GM12873 (cell line): ENCODE data around the gene METRNL.
A peak's percentile ranks its signal among the peaks of the same experiment; 100 is the strongest.

ENCODE experiments used
- TF ChIP-seq, protein P1 (sequence below): IDR thresholded peaks from 2 replicates; pipeline ENCODE4 v1.5.1; 2012; ENCODE audit warnings: low read depth, mild to moderate bottlenecking, moderate library complexity, low read length, control low read depth; ENCODE audit not compliant: insufficient read depth; ENCODE audit errors: missing control alignments

METRNL gene

DNA sequence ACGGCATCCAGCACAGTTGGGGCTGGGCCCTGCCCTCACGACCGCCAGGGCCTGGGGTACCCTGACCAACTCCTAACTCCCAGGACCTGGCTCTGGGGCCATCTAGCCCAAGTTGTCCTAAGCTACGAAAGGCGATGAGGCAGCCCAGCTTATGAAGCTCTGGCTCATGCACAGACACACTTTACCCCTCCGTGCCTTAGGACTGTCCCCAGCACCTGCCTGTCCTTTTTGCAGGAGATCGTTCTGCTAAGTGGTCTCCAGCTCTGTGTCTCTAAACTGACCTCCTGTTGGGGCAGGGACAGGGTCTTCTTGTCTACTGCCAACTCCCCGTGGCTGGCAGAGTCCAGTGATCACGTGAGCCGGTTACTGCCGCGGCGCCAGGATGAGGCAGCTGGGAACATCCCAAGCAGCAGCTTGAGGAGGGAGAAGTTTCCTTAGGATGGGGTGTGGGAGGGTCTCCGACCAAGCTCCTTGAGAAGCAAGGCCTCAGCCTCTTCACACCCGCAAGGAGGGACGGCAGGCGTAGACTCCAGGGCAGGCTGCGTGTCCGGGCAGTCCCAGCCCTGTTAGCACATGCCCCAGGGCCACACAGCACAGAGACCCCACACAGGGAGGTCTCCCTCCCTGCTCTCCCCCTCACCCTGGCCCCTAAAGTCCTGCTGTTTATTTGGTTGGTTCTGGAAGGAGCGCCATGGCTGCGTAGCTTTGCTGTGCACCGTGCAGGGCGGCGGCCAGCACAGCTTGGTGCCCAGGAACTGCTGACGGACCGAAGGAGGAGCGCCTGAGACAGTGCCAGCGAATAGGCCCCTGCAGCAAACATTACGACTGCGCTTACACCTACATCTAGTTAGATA is 16.4 kb upstream of the METRNL start:
- TF ChIP-seq, protein P1, sequence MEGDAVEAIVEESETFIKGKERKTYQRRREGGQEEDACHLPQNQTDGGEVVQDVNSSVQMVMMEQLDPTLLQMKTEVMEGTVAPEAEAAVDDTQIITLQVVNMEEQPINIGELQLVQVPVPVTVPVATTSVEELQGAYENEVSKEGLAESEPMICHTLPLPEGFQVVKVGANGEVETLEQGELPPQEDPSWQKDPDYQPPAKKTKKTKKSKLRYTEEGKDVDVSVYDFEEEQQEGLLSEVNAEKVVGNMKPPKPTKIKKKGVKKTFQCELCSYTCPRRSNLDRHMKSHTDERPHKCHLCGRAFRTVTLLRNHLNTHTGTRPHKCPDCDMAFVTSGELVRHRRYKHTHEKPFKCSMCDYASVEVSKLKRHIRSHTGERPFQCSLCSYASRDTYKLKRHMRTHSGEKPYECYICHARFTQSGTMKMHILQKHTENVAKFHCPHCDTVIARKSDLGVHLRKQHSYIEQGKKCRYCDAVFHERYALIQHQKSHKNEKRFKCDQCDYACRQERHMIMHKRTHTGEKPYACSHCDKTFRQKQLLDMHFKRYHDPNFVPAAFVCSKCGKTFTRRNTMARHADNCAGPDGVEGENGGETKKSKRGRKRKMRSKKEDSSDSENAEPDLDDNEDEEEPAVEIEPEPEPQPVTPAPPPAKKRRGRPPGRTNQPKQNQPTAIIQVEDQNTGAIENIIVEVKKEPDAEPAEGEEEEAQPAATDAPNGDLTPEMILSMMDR = no peak

DNA sequence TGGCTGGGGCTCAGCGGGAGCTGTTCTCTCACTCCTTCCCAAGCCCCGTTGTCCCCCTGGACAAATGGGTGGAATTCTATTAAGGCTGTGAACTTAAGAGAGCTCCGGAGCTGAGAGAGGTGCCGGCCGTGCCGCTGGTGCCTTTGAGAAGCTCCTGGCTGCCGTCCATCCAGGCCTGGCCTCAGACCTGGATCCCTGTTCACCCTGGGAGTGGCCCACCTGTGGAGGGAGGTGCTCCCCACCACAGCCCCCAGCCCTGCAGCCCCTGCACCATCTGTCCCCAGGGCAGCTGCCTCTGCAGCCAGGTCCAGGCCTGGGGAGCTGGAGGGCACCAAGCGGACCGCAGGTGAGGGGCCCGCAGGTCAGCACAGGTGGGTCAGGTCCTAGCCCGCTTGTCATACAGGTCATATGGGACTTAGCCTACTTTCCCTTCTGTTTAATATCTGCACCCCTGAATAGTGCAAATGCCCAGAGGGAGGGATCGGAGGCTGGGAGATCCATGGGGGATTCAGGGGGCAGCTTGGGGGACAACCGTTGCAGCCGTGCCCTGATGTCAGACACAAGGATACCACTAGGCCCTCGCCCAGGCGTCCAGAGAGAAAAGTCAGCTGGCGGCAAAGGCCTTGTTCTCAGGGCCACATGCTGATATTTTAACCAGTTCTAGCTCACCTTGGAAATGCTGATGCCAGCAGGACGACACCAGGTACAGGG is 15.2 kb upstream of the METRNL start:
- TF ChIP-seq, protein P1 = no peak

- TF ChIP-seq, protein P1 = no peak
Observed at GRCh38 chr17:83064732-83065659, 14.4 kb upstream of the METRNL start.

- TF ChIP-seq, protein P1 = no peak
Observed at GRCh38 chr17:83065660-83066542, 13.5 kb upstream of the METRNL start.

- TF ChIP-seq, protein P1 = no peak
Observed at GRCh38 chr17:83067071-83067717, 12.2 kb upstream of the METRNL start.

- TF ChIP-seq, protein P1 = peak; percentile 20
Observed at GRCh38 chr17:83067718-83068261, 11.6 kb upstream of the METRNL start.
